HepG2 (cell line): ENCODE results near the gene FTSJ1. TPM values are rescaled to one million over a fixed set of nuclear protein-coding genes. Genes with fewer than 3 reads are reported as not detected.
A peak's percentile ranks its signal among the peaks of the same experiment; 100 is the strongest.

Experiments
- AGO2 ChIP-seq: fragments of 200-400 bp; formaldehyde crosslinking; optimal IDR thresholded peaks from 2 replicates; pipeline ENCODE3; 2017; ENCODE audit warnings: mild to moderate bottlenecking, low read depth, low read length, moderate library complexity
- ATM ChIP-seq: fragments of 450-650 bp; IDR thresholded peaks from 2 replicates; pipeline ENCODE4 v1.7.1; 2017; ENCODE audit warnings: mild to moderate bottlenecking, borderline replicate concordance
- CENPX ChIP-seq: sonication (generic); formaldehyde crosslinking; IDR thresholded peaks from 2 replicates; pipeline ENCODE4 v1.9.0; 2021; ENCODE audit warnings: mild to moderate bottlenecking, missing genetic modification reagents, moderate library complexity
- MBNL3 ChIP-seq: fragments of 250-450 bp; sonication (Bioruptor Pico); conservative IDR thresholded peaks from 2 replicates; pipeline ENCODE4 v1.8.0; 2022; ENCODE audit warnings: mild to moderate bottlenecking, inconsistent platforms
- RBAK ChIP-seq: sonication (generic); formaldehyde crosslinking; IDR thresholded peaks from 2 replicates; pipeline ENCODE4 v1.5.1; 2020; ENCODE audit warnings: mild to moderate bottlenecking, missing genetic modification reagents
- RCOR2 ChIP-seq: IDR thresholded peaks from 2 replicates; pipeline ENCODE4 v1.6.1; 2016; ENCODE audit warnings: missing biosample characterization, missing genetic modification reagents
- TAF1 ChIP-seq: sonication (generic); formaldehyde crosslinking; IDR thresholded peaks from 2 replicates; pipeline ENCODE4 v1.4.0; 2020; ENCODE audit warnings: missing genetic modification reagents
- TARDBP ChIP-seq: sonication (generic); formaldehyde crosslinking; IDR thresholded peaks from 2 replicates; pipeline ENCODE4 v1.8.0; 2022; ENCODE audit warnings: mild to moderate bottlenecking, missing genetic modification reagents
- ZBTB21 ChIP-seq: sonication (generic); formaldehyde crosslinking; IDR thresholded peaks from 2 replicates; pipeline ENCODE4 v1.4.0; 2020; ENCODE audit warnings: missing genetic modification reagents
- ZNF331 ChIP-seq: sonication (generic); formaldehyde crosslinking; IDR thresholded peaks from 2 replicates; pipeline ENCODE4 v1.4.0; 2020; ENCODE audit warnings: missing genetic modification reagents
- ZNF441 ChIP-seq: sonication (generic); formaldehyde crosslinking; IDR thresholded peaks from 2 replicates; pipeline ENCODE4 v1.7.0; 2021; ENCODE audit warnings: missing genetic modification reagents, borderline replicate concordance
- ZNF550 ChIP-seq: sonication (generic); formaldehyde crosslinking; IDR thresholded peaks from 2 replicates; pipeline ENCODE4 v1.4.0; 2020; ENCODE audit warnings: mild to moderate bottlenecking, missing genetic modification reagents, borderline replicate concordance
- polyA plus RNA-seq, 8 experiments: library from polyadenylated mRNA; depleted of rRNA in 3 of 8; stranded (reverse) in 7 of 8; unstranded in 1 of 8; fragments of >200 nt; fragmentation: Illumina TruSeq in 4 of 8; extraction: Trizol in 4 of 8; gene quantifications; 2 replicates each; pipeline versions ENCODE4 v1.2.1 to v1.2.3, GENCODE V29; 2011 to 2016; ENCODE audit warnings: low read depth in 4 of 8, missing spikeins in 1 of 8, mixed read lengths in 1 of 8; ENCODE audit not compliant: insufficient read depth in 1 of 8
- total RNA-seq, 5 experiments: library from RNA; depleted of rRNA; stranded (reverse); fragments of >200 nt; fragmentation: Illumina TruSeq; extraction: Trizol; gene quantifications; 2 replicates each; pipeline ENCODE4 v1.2.3, GENCODE V29; 2016; ENCODE audit warnings: low read depth in 1 of 5
- TF ChIP-seq, protein P1 (sequence below), 2 experiments: fragments of 450-650 bp in 1 of 2; sonication (generic) in 1 of 2; formaldehyde crosslinking in 1 of 2; IDR thresholded peaks; 2 replicates each; pipeline versions ENCODE4 v1.6.1 to v1.8.0; 2016 to 2022; ENCODE audit warnings: antibody characterized with exemption in 1 of 2, mild to moderate bottlenecking in 1 of 2, missing genetic modification reagents in 1 of 2
- TF ChIP-seq, protein P2 (sequence below): sonication (generic); formaldehyde crosslinking; conservative IDR thresholded peaks from 2 replicates; pipeline ENCODE4 v1.4.0; 2020; ENCODE audit warnings: mild to moderate bottlenecking, missing genetic modification reagents, moderate library complexity
- TF ChIP-seq, protein P3 (sequence below): sonication (generic); formaldehyde crosslinking; IDR thresholded peaks from 2 replicates; pipeline ENCODE4 v1.9.0; 2021; ENCODE audit warnings: missing genetic modification reagents, mild to moderate bottlenecking, borderline replicate concordance

FTSJ1 gene
- total and polyA plus RNA-seq, 2 of the 13 experiments (the other 11 are each of a cell fraction or from before 2014, with no cell fraction given) = 30.3 to 37.9 TPM

DNA sequence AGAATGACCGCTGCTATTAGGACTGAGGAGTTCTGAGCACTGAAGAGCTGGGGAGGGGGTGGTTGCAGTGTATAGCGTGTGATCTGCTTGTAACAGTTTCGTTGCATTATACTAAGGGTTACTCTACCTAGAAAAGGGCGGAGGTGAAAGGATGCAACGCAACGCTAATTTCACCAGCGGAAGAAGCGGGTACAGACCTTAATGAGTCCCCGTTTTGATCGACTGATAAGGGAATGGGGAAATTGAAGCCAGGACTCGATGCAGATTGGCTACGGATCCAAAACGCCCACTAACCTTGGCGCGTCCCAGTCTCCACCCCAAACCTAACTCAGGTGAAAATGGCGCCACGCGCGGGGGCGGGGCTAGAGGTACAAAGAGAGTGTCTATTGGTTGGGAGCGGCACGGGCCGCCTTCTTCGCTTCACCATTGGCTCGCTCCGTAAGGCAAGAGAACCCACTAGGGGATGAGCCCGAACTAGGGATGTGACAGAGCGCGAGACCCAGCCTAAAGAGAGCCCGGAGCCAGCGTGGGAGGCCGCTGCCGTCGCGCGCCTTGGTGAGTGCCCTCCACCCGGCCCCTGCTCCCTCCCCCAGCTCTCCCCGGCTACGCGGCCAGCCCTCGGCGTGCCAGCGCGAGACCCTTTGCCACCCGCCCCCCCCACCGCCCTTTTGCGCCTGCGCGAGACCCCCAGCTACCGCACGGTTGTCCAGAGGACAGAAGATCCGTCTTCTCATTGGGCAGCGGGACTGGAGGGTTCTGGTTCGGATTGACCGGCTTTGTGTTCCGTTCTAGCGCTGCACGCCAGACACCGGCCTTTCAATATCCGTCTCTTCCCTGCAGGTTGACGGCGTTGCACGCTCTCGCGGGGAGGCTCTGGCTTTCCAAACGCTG is 45.6 kb downstream of the FTSJ1 start, which contains the start of gene EBP (continued):
- TF ChIP-seq, protein P1, sequence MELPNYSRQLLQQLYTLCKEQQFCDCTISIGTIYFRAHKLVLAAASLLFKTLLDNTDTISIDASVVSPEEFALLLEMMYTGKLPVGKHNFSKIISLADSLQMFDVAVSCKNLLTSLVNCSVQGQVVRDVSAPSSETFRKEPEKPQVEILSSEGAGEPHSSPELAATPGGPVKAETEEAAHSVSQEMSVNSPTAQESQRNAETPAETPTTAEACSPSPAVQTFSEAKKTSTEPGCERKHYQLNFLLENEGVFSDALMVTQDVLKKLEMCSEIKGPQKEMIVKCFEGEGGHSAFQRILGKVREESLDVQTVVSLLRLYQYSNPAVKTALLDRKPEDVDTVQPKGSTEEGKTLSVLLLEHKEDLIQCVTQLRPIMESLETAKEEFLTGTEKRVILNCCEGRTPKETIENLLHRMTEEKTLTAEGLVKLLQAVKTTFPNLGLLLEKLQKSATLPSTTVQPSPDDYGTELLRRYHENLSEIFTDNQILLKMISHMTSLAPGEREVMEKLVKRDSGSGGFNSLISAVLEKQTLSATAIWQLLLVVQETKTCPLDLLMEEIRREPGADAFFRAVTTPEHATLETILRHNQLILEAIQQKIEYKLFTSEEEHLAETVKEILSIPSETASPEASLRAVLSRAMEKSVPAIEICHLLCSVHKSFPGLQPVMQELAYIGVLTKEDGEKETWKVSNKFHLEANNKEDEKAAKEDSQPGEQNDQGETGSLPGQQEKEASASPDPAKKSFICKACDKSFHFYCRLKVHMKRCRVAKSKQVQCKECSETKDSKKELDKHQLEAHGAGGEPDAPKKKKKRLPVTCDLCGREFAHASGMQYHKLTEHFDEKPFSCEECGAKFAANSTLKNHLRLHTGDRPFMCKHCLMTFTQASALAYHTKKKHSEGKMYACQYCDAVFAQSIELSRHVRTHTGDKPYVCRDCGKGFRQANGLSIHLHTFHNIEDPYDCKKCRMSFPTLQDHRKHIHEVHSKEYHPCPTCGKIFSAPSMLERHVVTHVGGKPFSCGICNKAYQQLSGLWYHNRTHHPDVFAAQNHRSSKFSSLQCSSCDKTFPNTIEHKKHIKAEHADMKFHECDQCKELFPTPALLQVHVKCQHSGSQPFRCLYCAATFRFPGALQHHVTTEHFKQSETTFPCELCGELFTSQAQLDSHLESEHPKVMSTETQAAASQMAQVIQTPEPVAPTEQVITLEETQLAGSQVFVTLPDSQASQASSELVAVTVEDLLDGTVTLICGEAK (IDR thresholded peaks at IDR 0.05) = no peak
- TF ChIP-seq, protein P1 (CRISPR knock-in tag; IDR thresholded peaks at IDR 0.05) = no peak
- no peak for TF ChIP-seq ZNF550 (CRISPR knock-in tag)
- no peak for TF ChIP-seq RBAK (CRISPR knock-in tag)
- peak; percentile 24 for TF ChIP-seq AGO2
- no peak for TF ChIP-seq RCOR2 (CRISPR knock-in tag)
- TF ChIP-seq ZNF441 = no peak; the same call in 1 of the 2 replicates
- no peak for TF ChIP-seq MBNL3
- TF ChIP-seq, protein P2, sequence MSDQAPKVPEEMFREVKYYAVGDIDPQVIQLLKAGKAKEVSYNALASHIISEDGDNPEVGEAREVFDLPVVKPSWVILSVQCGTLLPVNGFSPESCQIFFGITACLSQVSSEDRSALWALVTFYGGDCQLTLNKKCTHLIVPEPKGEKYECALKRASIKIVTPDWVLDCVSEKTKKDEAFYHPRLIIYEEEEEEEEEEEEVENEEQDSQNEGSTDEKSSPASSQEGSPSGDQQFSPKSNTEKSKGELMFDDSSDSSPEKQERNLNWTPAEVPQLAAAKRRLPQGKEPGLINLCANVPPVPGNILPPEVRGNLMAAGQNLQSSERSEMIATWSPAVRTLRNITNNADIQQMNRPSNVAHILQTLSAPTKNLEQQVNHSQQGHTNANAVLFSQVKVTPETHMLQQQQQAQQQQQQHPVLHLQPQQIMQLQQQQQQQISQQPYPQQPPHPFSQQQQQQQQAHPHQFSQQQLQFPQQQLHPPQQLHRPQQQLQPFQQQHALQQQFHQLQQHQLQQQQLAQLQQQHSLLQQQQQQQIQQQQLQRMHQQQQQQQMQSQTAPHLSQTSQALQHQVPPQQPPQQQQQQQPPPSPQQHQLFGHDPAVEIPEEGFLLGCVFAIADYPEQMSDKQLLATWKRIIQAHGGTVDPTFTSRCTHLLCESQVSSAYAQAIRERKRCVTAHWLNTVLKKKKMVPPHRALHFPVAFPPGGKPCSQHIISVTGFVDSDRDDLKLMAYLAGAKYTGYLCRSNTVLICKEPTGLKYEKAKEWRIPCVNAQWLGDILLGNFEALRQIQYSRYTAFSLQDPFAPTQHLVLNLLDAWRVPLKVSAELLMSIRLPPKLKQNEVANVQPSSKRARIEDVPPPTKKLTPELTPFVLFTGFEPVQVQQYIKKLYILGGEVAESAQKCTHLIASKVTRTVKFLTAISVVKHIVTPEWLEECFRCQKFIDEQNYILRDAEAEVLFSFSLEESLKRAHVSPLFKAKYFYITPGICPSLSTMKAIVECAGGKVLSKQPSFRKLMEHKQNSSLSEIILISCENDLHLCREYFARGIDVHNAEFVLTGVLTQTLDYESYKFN (CRISPR knock-in tag) = no peak
- no peak for TF ChIP-seq ZNF331 (CRISPR knock-in tag)
- TF ChIP-seq CENPX = no peak
- no peak for TF ChIP-seq TARDBP (CRISPR knock-in tag)
- TF ChIP-seq, protein P3, sequence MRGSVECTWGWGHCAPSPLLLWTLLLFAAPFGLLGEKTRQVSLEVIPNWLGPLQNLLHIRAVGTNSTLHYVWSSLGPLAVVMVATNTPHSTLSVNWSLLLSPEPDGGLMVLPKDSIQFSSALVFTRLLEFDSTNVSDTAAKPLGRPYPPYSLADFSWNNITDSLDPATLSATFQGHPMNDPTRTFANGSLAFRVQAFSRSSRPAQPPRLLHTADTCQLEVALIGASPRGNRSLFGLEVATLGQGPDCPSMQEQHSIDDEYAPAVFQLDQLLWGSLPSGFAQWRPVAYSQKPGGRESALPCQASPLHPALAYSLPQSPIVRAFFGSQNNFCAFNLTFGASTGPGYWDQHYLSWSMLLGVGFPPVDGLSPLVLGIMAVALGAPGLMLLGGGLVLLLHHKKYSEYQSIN (CRISPR knock-in tag) = no peak
- TF ChIP-seq ZBTB21 = no peak
- no peak for TF ChIP-seq ATM
- TF ChIP-seq TAF1 (CRISPR knock-in tag) = peak; percentile 55; the same call in 1 of the 2 replicates
